ENCODE measurements around the gene XIRP1. TPM values are rescaled to one million over a fixed set of nuclear protein-coding genes. Genes with fewer than 3 reads are reported as not detected.

XIRP1 gene
- total RNA-seq, 1 donor, result 0.09 TPM

- TF ChIP-seq CTCF (IDR thresholded peaks at IDR 0.05; ENCODE audit: insufficient read depth, low read length), result no peak
- H3K4me3 ChIP-seq (ENCODE audit: low read depth, low read length), result no peak overlapping the region
- no peak for DNase-seq (ENCODE audit: low read depth)
These were observed 27.3 kb upstream of the XIRP1 start for GRCh38 chr3:39219702-39220101.

GRCh38 chr3:39216176-39216790, 23.9 kb upstream of the XIRP1 start:
- H3K4me3 ChIP-seq (ENCODE audit: low read depth, low read length), result no peak overlapping the region
- no peak for TF ChIP-seq CTCF (IDR thresholded peaks at IDR 0.05; ENCODE audit: insufficient read depth, low read length)
- no peak for DNase-seq (ENCODE audit: low read depth)

- no peak overlapping the region for H3K4me3 ChIP-seq (ENCODE audit: low read depth, low read length)
- no peak for TF ChIP-seq CTCF (IDR thresholded peaks at IDR 0.05; ENCODE audit: insufficient read depth, low read length)
- no peak for DNase-seq (ENCODE audit: low read depth)
These were observed 21.2 kb upstream of the XIRP1 start for GRCh38 chr3:39213613-39214012.

GRCh38 chr3:39212665-39213064, 20.3 kb upstream of the XIRP1 start:
- no peak for DNase-seq (ENCODE audit: low read depth)
- TF ChIP-seq CTCF (IDR thresholded peaks at IDR 0.05; ENCODE audit: insufficient read depth, low read length), result no peak
- no peak overlapping the region for H3K4me3 ChIP-seq (ENCODE audit: low read depth, low read length)

GRCh38 chr3:39211332-39212130, 19.1 kb upstream of the XIRP1 start:
- DNase-seq (ENCODE audit: low read depth), result no peak

GRCh38 chr3:39210078-39210477, 17.7 kb upstream of the XIRP1 start:
- H3K4me3 ChIP-seq (ENCODE audit: low read depth, low read length), result no peak overlapping the region
- no peak for DNase-seq (ENCODE audit: low read depth)
- TF ChIP-seq CTCF (IDR thresholded peaks at IDR 0.05; ENCODE audit: insufficient read depth, low read length), result no peak

More at GRCh38 chr3:39211332-39212130, 19.1 kb upstream of the XIRP1 start:
- no peak overlapping the region for H3K4me3 ChIP-seq (ENCODE audit: low read depth, low read length)
- TF ChIP-seq CTCF (IDR thresholded peaks at IDR 0.05; ENCODE audit: insufficient read depth, low read length), result no peak
